HepG2 (cell line): ENCODE measurements around the gene PTMA. TPM values are rescaled to one million over a fixed set of nuclear protein-coding genes. Genes with fewer than 3 reads are reported as not detected.

Experiments used
- AFF4 ChIP-seq: sonication (generic); formaldehyde crosslinking; IDR thresholded peaks from 2 replicates; pipeline ENCODE4 v1.4.0; 2020; ENCODE audit warnings: missing genetic modification reagents
- DMAP1 ChIP-seq: IDR thresholded peaks from 2 replicates; pipeline ENCODE4 v1.6.1; 2016
- FOSL2 ChIP-seq: sonication (generic); formaldehyde crosslinking; IDR thresholded peaks from 2 replicates; pipeline ENCODE4 v1.4.0; 2020; ENCODE audit warnings: missing genetic modification reagents
- FOXJ3 ChIP-seq: sonication (generic); formaldehyde crosslinking; IDR thresholded peaks from 2 replicates; pipeline ENCODE4 v1.4.0; 2020; ENCODE audit warnings: missing genetic modification reagents, mild to moderate bottlenecking, borderline replicate concordance
- HBP1 ChIP-seq: IDR thresholded peaks from 2 replicates; pipeline ENCODE4 v1.6.1; 2016; ENCODE audit warnings: low read depth, control low read depth
- KAT7 ChIP-seq: IDR thresholded peaks from 2 replicates; pipeline ENCODE4 v1.6.1; 2018; ENCODE audit warnings: borderline replicate concordance, missing compliant biosample characterization
- RBFOX2 ChIP-seq: fragments of 200-400 bp; formaldehyde crosslinking; IDR thresholded peaks from 2 replicates; pipeline ENCODE4 v1.6.1; 2017; ENCODE audit warnings: low read depth, mild to moderate bottlenecking, low read length
- SNAI1 ChIP-seq: sonication (generic); formaldehyde crosslinking; IDR thresholded peaks from 2 replicates; pipeline ENCODE4 v1.5.0; 2020; ENCODE audit warnings: mild to moderate bottlenecking, missing genetic modification reagents, borderline replicate concordance
- SSRP1 ChIP-seq: IDR thresholded peaks from 2 replicates; pipeline ENCODE4 v1.6.1; 2016; ENCODE audit warnings: control low read depth
- TEAD3 ChIP-seq: optimal IDR thresholded peaks from 2 replicates; pipeline ENCODE3; 2016; ENCODE audit warnings: borderline replicate concordance
- THAP11 ChIP-seq: IDR thresholded peaks from 2 replicates; pipeline ENCODE4 v1.6.1; 2016; ENCODE audit warnings: missing biosample characterization, missing genetic modification reagents
- ZBTB44 ChIP-seq: sonication (generic); formaldehyde crosslinking; IDR thresholded peaks from 2 replicates; pipeline ENCODE4 v1.4.0; 2020; ENCODE audit warnings: missing genetic modification reagents
- ZC3H4 ChIP-seq: sonication (generic); formaldehyde crosslinking; IDR thresholded peaks from 2 replicates; pipeline ENCODE4 v1.4.0; 2020; ENCODE audit warnings: missing genetic modification reagents, borderline replicate concordance
- ZHX1 ChIP-seq: sonication (generic); formaldehyde crosslinking; IDR thresholded peaks from 2 replicates; pipeline ENCODE4 v1.8.1; 2022; ENCODE audit warnings: low read depth, mild to moderate bottlenecking, missing genetic modification reagents
- ZKSCAN5 ChIP-seq: sonication (generic); formaldehyde crosslinking; IDR thresholded peaks from 2 replicates; pipeline ENCODE4 v1.5.1; 2020; ENCODE audit warnings: mild to moderate bottlenecking, missing genetic modification reagents
- ZNF260 ChIP-seq: sonication (generic); formaldehyde crosslinking; IDR thresholded peaks from 2 replicates; pipeline ENCODE4 v1.4.0; 2020; ENCODE audit warnings: missing genetic modification reagents, low read depth, mild to moderate bottlenecking, borderline replicate concordance
- ZNF652 ChIP-seq: IDR thresholded peaks from 2 replicates; pipeline ENCODE4 v1.6.1; 2016; ENCODE audit warnings: low read depth, borderline replicate concordance
- ZNF670 ChIP-seq: sonication (generic); formaldehyde crosslinking; IDR thresholded peaks from 2 replicates; pipeline ENCODE4 v1.8.0; 2022; ENCODE audit warnings: mild to moderate bottlenecking, missing genetic modification reagents, borderline replicate concordance
- ZNF740 ChIP-seq: sonication (generic); formaldehyde crosslinking; IDR thresholded peaks from 2 replicates; pipeline ENCODE4 v1.4.0; 2020; ENCODE audit warnings: missing genetic modification reagents
- ZNF773 ChIP-seq: sonication (generic); formaldehyde crosslinking; IDR thresholded peaks from 2 replicates; pipeline ENCODE4 v1.4.0; 2020; ENCODE audit warnings: missing genetic modification reagents, borderline replicate concordance
- ZNF839 ChIP-seq: sonication (generic); formaldehyde crosslinking; IDR thresholded peaks from 2 replicates; pipeline ENCODE4 v1.4.0; 2020; ENCODE audit warnings: missing genetic modification reagents, mild to moderate bottlenecking, borderline replicate concordance
- polyA plus RNA-seq, 8 experiments: library from polyadenylated mRNA; depleted of rRNA in 3 of 8; stranded (reverse) in 7 of 8; unstranded in 1 of 8; fragments of >200 nt; fragmentation: Illumina TruSeq in 4 of 8; extraction: Trizol in 4 of 8; gene quantifications; 2 replicates each; pipeline versions ENCODE4 v1.2.1 to v1.2.3, GENCODE V29; 2011 to 2016; ENCODE audit warnings: low read depth in 4 of 8, missing spikeins in 1 of 8, mixed read lengths in 1 of 8; ENCODE audit not compliant: insufficient read depth in 1 of 8
- total RNA-seq, 5 experiments: library from RNA; depleted of rRNA; stranded (reverse); fragments of >200 nt; fragmentation: Illumina TruSeq; extraction: Trizol; gene quantifications; 2 replicates each; pipeline ENCODE4 v1.2.3, GENCODE V29; 2016; ENCODE audit warnings: low read depth in 1 of 5

PTMA gene
- total and polyA plus RNA-seq, 2 of the 13 experiments (the other 11 are each of a cell fraction or from before 2014, with no cell fraction given): 190 to 1,086 TPM

- no peak for TF ChIP-seq ZNF839 (CRISPR knock-in tag)
- peak; percentile 5; the same call in 1 of the 2 replicates for TF ChIP-seq ZC3H4 (CRISPR knock-in tag)
- 0 out of 2 replicates have a peak, but pooled peaks have one; percentile 3 for TF ChIP-seq HBP1
- peak; percentile 66 for TF ChIP-seq ZNF652
- TF ChIP-seq FOXJ3 (CRISPR knock-in tag): peak; percentile 40; the same call in 1 of the 2 replicates
- 0 out of 2 replicates have a peak, but pooled peaks have one; percentile 31 for TF ChIP-seq AFF4 (CRISPR knock-in tag)
- TF ChIP-seq SNAI1 (CRISPR knock-in tag): peak; percentile 79; the same call in 1 of the 2 replicates
- peak; percentile 12; the same call in 1 of the 2 replicates for TF ChIP-seq FOSL2
- peak; percentile 11; the same call in 1 of the 2 replicates for TF ChIP-seq DMAP1 (CRISPR knock-in tag)
- peak; percentile 25; the same call in 1 of the 2 replicates for TF ChIP-seq KAT7 (CRISPR knock-in tag)
- peak; percentile 2; the same call in 1 of the 2 replicates for TF ChIP-seq ZNF670 (CRISPR knock-in tag)
- 0 out of 2 replicates have a peak, but pooled peaks have one; percentile 73 for TF ChIP-seq ZBTB44 (CRISPR knock-in tag)
- no peak for TF ChIP-seq ZNF740 (CRISPR knock-in tag)
- TF ChIP-seq ZNF260 (CRISPR knock-in tag): no peak
- TF ChIP-seq THAP11 (CRISPR knock-in tag): no peak
- TF ChIP-seq ZKSCAN5: no peak
- TF ChIP-seq ZNF773 (CRISPR knock-in tag): no peak
- peak; percentile 16 for TF ChIP-seq TEAD3
- TF ChIP-seq RBFOX2: peak; percentile 21; the same call in 1 of the 2 replicates
- no peak for TF ChIP-seq SSRP1 (CRISPR knock-in tag)
- 0 out of 2 replicates have a peak, but pooled peaks have one; percentile 9 for TF ChIP-seq ZHX1 (CRISPR knock-in tag)
Measured at GRCh38 chr2:231709636-231709980, 1.3 kb downstream of the PTMA start (continued).
